ENCODE data around the gene MROH2A.

MROH2A gene

DNA sequence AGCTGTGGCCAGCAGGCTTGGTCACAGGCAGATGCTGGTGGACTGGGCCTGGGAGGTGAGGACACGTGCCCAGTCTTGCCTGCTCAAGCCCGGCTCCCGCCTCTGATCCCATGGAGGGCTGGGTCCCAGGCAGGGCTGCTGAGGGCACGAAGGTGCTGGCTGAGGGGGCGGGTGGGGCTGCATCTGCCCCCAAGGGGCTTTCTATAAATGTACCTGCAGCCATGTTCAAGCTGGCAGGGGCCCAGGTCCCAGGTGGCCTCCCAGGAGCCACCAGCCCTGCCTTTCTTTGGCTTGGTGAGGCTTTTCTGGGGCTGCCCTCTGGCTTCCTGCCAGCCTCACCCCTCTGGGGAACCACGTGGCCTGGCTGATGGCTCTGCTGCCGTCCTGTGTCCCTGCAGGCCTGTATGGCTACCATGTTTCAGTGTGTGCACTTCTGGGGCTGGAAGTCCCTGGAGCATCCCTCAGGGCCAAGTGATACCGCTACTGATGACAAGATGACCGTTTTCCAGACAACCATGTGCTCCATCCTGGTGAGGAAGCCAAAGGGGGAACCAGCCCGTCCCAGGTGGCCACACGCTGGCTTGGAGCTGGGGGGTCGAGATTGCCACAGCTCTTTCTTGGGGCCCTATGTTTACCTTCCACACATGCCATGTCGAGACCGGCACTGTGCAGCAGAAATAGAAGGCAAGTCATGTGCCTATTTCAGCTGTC is 53.0 kb downstream of the MROH2A start:
- Histone ChIP-seq H3K9me3 (ENCODE audit: control insufficient read depth, low read length) (no peaks in the 10 kb centered on the region), H2AFZ (no peak overlapping the region), H3K36me3 (ENCODE audit: control insufficient read depth, insufficient read depth, low read length) (no peaks in the 10 kb centered on the region), H3K4me3 (ENCODE audit: low read depth, low read length) (no peak overlapping the region), H3K27ac (no peak overlapping the region), H3K9ac (no peak overlapping the region), H3K27me3 (ENCODE audit: control insufficient read depth, insufficient read depth, low read length) (no peaks in the 10 kb centered on the region), H3K4me1 (no peaks in the 10 kb centered on the region), H3K4me2 (ENCODE audit: low read length) (no peak overlapping the region), H3K79me2 (no peaks in the 10 kb centered on the region)
- TF ChIP-seq, protein P1, sequence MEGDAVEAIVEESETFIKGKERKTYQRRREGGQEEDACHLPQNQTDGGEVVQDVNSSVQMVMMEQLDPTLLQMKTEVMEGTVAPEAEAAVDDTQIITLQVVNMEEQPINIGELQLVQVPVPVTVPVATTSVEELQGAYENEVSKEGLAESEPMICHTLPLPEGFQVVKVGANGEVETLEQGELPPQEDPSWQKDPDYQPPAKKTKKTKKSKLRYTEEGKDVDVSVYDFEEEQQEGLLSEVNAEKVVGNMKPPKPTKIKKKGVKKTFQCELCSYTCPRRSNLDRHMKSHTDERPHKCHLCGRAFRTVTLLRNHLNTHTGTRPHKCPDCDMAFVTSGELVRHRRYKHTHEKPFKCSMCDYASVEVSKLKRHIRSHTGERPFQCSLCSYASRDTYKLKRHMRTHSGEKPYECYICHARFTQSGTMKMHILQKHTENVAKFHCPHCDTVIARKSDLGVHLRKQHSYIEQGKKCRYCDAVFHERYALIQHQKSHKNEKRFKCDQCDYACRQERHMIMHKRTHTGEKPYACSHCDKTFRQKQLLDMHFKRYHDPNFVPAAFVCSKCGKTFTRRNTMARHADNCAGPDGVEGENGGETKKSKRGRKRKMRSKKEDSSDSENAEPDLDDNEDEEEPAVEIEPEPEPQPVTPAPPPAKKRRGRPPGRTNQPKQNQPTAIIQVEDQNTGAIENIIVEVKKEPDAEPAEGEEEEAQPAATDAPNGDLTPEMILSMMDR (IDR thresholded peaks at IDR 0.05) = no peak

DNA sequence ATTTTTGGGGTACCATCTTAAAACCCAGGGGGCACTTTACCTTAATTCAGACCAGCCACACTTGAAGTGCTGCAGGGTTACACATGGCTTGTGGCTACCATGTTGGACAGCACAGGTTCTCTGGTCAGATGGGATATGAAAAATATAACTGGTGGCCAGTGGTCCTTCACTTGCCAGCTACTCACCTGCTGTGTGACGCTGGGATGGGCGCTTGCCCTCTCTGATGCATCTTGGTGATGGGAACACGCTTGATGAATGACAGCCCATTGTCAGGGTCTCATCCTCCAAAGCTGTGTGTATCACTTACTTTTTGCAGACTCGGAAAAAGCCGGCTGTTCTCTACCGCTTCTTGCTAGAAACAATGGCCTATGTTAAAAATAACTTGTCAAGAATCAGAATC is 53.7 kb downstream of the MROH2A start:
- no peak overlapping the region for H3K4me3 ChIP-seq (ENCODE audit: low read depth, low read length)
- no peaks in the 10 kb centered on the region for H3K79me2 ChIP-seq
- no peaks in the 10 kb centered on the region for H3K27me3 ChIP-seq (ENCODE audit: control insufficient read depth, insufficient read depth, low read length)
- no peak overlapping the region for H3K9ac ChIP-seq
- TF ChIP-seq, protein P1 (IDR thresholded peaks at IDR 0.05) = no peak
- H3K4me2 ChIP-seq (ENCODE audit: low read length) = no peak overlapping the region
- H3K27ac ChIP-seq = no peak overlapping the region
- H2AFZ ChIP-seq = no peak overlapping the region
- H3K36me3 ChIP-seq (ENCODE audit: control insufficient read depth, insufficient read depth, low read length) = no peaks in the 10 kb centered on the region
- H3K4me1 ChIP-seq = no peaks in the 10 kb centered on the region
- H3K9me3 ChIP-seq (ENCODE audit: control insufficient read depth, low read length) = no peaks in the 10 kb centered on the region

DNA sequence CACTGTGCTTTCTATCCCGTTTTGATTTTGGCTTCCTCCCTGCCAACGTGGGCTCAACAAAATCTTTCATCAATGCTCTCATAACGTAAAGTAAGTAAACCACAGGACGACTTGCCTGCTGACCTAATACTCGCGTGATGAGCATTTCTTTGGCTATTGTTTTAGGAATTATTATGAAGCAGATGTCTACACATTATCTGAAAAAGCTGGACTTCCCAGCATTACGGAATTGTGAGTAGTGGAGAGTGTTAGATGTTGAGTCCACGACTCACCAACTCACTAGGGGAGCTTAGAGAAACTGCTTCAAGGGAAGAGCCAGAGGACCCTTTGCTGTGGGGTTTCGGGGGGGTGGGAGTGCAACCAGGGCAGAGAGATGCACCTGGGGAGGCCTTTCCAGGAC is 54.3 kb downstream of the MROH2A start:
- TF ChIP-seq, protein P1 (IDR thresholded peaks at IDR 0.05) = no peak
- Histone ChIP-seq H3K4me1 (no peaks in the 10 kb centered on the region), H3K79me2 (no peaks in the 10 kb centered on the region), H3K9me3 (ENCODE audit: control insufficient read depth, low read length) (no peaks in the 10 kb centered on the region), H3K36me3 (ENCODE audit: control insufficient read depth, insufficient read depth, low read length) (no peaks in the 10 kb centered on the region), H3K27ac (no peak overlapping the region), H2AFZ (no peak overlapping the region), H3K27me3 (ENCODE audit: control insufficient read depth, insufficient read depth, low read length) (no peaks in the 10 kb centered on the region), H3K4me3 (ENCODE audit: low read depth, low read length) (no peak overlapping the region), H3K4me2 (ENCODE audit: low read length) (no peak overlapping the region), H3K9ac (no peak overlapping the region)

DNA sequence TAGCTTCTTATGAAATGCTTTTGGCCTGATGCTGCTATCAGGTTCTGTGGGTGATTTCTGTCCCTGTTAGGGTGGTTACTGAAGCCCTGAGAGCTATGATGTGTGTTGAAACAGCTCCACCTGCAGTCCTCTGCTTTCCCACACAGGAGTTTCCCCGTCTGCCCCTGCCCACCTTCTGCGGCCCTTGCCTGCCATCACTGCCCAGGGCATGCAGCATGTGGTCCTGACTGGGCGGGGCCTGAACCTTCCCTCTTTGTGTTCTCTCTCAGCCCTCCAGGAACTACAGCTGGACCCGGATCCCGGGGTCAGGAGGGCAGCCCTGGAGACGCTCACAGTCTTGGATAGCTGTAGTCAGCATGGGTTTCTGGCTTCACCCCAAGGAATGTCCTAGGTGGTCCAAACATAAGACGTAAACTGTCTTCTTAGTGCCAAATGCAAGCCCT is 54.8 kb downstream of the MROH2A start:
- Histone ChIP-seq H3K79me2 (no peaks in the 10 kb centered on the region), H3K4me1 (no peaks in the 10 kb centered on the region), H3K4me3 (ENCODE audit: low read depth, low read length) (no peak overlapping the region), H3K4me2 (ENCODE audit: low read length) (no peak overlapping the region), H3K36me3 (ENCODE audit: control insufficient read depth, insufficient read depth, low read length) (no peaks in the 10 kb centered on the region), H3K9ac (no peak overlapping the region), H3K27ac (no peak overlapping the region), H2AFZ (no peak overlapping the region), H3K9me3 (ENCODE audit: control insufficient read depth, low read length) (no peaks in the 10 kb centered on the region), H3K27me3 (ENCODE audit: control insufficient read depth, insufficient read depth, low read length) (no peaks in the 10 kb centered on the region)
- TF ChIP-seq, protein P1 (IDR thresholded peaks at IDR 0.05) = no peak

DNA sequence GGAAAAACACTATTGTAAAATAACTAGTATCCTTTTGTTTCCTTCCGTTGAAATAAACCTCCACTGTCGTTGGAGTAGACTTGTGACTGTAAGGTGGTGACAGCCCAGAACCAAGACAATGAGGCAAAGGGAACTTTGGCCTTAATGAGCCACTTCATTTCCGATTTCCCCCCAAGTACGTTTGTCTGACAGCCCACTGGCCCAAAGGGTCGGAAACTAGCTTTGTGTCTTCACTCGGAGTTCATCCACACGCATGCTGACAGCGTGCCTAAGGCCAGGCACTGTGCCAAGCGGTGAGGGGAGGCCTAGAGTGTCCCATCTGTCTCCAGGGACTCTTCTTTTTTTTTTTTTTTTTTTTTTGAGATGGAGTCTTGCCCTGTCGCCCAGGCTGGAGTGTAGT is 55.2 kb downstream of the MROH2A start:
- Histone ChIP-seq H3K36me3 (ENCODE audit: control insufficient read depth, insufficient read depth, low read length) (no peaks in the 10 kb centered on the region), H3K79me2 (no peaks in the 10 kb centered on the region), H3K9ac (no peak overlapping the region), H3K27me3 (ENCODE audit: control insufficient read depth, insufficient read depth, low read length) (no peaks in the 10 kb centered on the region), H2AFZ (no peak overlapping the region), H3K4me3 (ENCODE audit: low read depth, low read length) (no peak overlapping the region), H3K9me3 (ENCODE audit: control insufficient read depth, low read length) (no peaks in the 10 kb centered on the region), H3K27ac (no peak overlapping the region), H3K4me1 (no peaks in the 10 kb centered on the region), H3K4me2 (ENCODE audit: low read length) (no peak overlapping the region)
- TF ChIP-seq, protein P1 (IDR thresholded peaks at IDR 0.05) = no peak
